ENCODE measurements around the gene SOCS1. TPM values are rescaled to one million over a fixed set of nuclear protein-coding genes. Genes with fewer than 3 reads are reported as not detected.

SOCS1 gene
- total RNA-seq, 2 experiments from 2014 or later = 23.4 to 47.1 TPM

DNA sequence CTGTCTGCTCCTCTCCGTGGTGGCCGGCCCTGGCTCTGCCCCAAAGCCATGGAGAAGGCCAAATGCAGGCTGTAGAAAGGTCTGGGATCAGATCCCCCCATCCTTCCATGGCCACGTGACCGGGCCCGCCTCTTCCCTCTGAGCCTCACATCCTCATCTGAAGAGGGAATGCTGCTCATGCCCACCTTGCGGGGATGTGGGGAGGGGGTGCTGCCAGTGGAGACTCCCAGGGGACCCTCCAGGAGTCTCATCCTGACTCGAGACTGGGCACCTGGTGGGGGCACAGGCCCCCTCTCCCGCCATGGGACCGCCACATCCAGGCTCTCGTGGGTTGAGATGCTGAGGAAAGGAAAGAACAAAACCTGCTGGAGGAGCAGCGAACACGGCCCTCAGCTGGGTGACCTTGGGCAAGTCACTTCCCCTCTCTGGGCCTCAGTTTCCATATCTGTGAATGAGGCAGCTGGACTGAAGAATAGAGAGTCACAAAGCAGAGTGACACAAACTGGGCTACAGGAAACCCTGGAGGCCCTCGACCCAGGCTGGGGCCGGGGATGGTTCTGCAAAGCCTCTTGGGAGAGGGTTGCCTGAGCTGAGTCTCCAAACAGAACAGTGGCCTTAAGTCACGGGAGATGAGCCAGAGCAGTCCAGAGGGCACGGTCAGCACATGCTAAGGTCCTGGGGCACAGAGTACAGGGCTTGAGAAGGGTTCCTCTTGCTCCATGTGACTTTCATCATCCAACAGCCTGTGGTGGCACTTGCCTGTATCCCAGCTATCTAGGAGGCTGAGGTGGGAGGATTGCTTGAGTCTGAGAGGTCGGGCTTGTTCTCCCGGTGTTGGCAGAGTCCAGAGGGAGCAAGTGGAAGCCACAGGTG lies 30.1 kb downstream of the SOCS1 start:
- Histone ChIP-seq H3K4me2 (ENCODE audit: low read length) (peak overlapping the region; percentile 84), H3K9me2 (ENCODE audit: insufficient read depth, low read length) (no peaks in the 10 kb centered on the region), H3K4me1 (ENCODE audit: insufficient read depth, low read length, poor library complexity, severe bottlenecking) (peaks cover 27% of the 10 kb centered on the region), H3K4me3 (ENCODE audit: low read depth, low read length, poor library complexity, severe bottlenecking) (peak overlapping the region; percentile 45), H3K79me2 (ENCODE audit: insufficient read depth, low read depth, low read length) (no peaks in the 10 kb centered on the region), H3K36me3 (ENCODE audit: insufficient read depth, low read length) (no peaks in the 10 kb centered on the region), H3K27ac (ENCODE audit: low read depth, low read length, poor library complexity, severe bottlenecking) (peak overlapping the region; percentile 46), H2AFZ (ENCODE audit: low read length) (peak overlapping the region; percentile 91), H4K20me1 (ENCODE audit: insufficient read depth, low read length) (no peaks in the 10 kb centered on the region), H3K9me3 (ENCODE audit: low read length) (no peaks in the 10 kb centered on the region)
- ChIA-PET CTCF (ENCODE audit: unreplicated experiment) (interaction anchor here (1.2 to 2.4 kb wide), 2 partner anchors 7 to 30 kb away, joined by 5 to 11 read pairs; partner anchors contain the start of gene SOCS1), POLR2A (interaction anchor here (0.6 to 1.7 kb wide), 4 partner anchors 30 to 198 kb away, joined by 3 to 8 read pairs (median 5); partner anchors contain the start of gene SOCS1)
- no TSS peak for BruUV-seq (replicated peaks)
- DNase-seq (ENCODE audit: low spot score) = no peak
- intact Hi-C loops (cut with micrococcal nuclease; ENCODE audit: unreplicated experiment) = loop anchor here (2.0 kb wide), 1 partner anchor 71 kb away; no protein-coding TSS in a partner anchor
- TF ChIP-seq EZH2phosphoT487 (IDR thresholded peaks at IDR 0.05; ENCODE audit: borderline replicate concordance, low read depth, low read length) = no peak
- TF ChIP-seq, protein P1, sequence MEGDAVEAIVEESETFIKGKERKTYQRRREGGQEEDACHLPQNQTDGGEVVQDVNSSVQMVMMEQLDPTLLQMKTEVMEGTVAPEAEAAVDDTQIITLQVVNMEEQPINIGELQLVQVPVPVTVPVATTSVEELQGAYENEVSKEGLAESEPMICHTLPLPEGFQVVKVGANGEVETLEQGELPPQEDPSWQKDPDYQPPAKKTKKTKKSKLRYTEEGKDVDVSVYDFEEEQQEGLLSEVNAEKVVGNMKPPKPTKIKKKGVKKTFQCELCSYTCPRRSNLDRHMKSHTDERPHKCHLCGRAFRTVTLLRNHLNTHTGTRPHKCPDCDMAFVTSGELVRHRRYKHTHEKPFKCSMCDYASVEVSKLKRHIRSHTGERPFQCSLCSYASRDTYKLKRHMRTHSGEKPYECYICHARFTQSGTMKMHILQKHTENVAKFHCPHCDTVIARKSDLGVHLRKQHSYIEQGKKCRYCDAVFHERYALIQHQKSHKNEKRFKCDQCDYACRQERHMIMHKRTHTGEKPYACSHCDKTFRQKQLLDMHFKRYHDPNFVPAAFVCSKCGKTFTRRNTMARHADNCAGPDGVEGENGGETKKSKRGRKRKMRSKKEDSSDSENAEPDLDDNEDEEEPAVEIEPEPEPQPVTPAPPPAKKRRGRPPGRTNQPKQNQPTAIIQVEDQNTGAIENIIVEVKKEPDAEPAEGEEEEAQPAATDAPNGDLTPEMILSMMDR (conservative IDR thresholded peaks at IDR 0.05; ENCODE audit: low read length) = no peak

DNA sequence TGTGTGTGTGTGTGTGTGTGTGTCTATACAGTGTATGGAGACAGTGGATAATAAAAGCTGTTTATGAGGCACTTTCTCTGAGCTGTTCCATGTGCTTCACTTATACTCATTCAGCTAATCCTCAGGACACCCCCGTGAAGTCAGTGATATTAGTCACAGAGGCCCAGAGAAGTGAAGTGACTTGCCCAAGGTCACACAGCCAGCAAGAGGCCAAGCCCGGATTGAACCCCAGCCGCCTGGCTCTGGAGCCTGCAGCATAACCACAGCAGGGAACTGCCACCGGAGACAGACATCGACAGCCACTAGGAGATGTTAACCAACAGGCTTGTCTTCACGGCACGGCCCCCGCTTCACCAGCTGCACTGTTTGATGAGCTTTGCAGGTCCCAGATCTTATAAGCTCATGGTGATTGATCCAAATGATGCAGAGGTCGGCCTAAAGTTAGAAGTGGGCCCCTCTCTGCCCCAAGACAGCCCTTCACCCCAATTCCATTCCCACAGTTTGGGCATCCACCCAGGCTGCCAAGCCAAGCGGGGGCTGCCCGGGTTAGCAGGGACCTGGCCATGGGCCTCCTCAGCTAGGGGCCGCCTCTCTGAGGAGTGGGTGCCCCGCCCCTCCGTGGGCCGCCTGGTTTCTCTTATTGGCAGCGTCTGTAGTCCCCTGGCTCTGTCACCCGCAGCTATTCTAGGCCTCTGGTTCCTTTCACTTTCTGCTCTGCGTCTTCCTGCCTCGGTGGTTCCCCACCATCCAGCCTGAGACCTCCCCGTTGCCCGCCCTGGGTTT lies 30.9 kb downstream of the SOCS1 start:
- no peaks in the 10 kb centered on the region for H3K9me2 ChIP-seq (ENCODE audit: insufficient read depth, low read length)
- ChIA-PET POLR2A (interaction anchor here (0.6 to 1.7 kb wide), 8 partner anchors 22 to 197 kb away, joined by 3 to 8 read pairs (median 3); partner anchors contain the start of gene SOCS1), CTCF (ENCODE audit: unreplicated experiment) (interaction anchor here (0.6 to 2.4 kb wide), 4 partner anchors 8 to 134 kb away, joined by 3 to 11 read pairs (median 4); partner anchors contain the start of gene SOCS1)
- BruUV-seq (replicated peaks) = no TSS peak
- H3K9me3 ChIP-seq (ENCODE audit: low read length) = no peaks in the 10 kb centered on the region
- DNase-seq (ENCODE audit: low spot score) = peak; percentile 86
- H3K4me2 ChIP-seq (ENCODE audit: low read length) = peak overlapping the region; percentile 84
- intact Hi-C loops (cut with micrococcal nuclease; ENCODE audit: unreplicated experiment) = loop anchor here (2.0 kb wide), 1 partner anchor 72 kb away; no protein-coding TSS in a partner anchor
- peak overlapping the region; percentile 45 for H3K4me3 ChIP-seq (ENCODE audit: low read depth, low read length, poor library complexity, severe bottlenecking)
- H3K36me3 ChIP-seq (ENCODE audit: insufficient read depth, low read length) = no peaks in the 10 kb centered on the region
- H4K20me1 ChIP-seq (ENCODE audit: insufficient read depth, low read length) = no peaks in the 10 kb centered on the region
- no peaks in the 10 kb centered on the region for H3K79me2 ChIP-seq (ENCODE audit: insufficient read depth, low read depth, low read length)
- peak overlapping the region; percentile 91 for H2AFZ ChIP-seq (ENCODE audit: low read length)
- peaks cover 27% of the 10 kb centered on the region for H3K4me1 ChIP-seq (ENCODE audit: insufficient read depth, low read length, poor library complexity, severe bottlenecking)
- H3K27ac ChIP-seq (ENCODE audit: low read depth, low read length, poor library complexity, severe bottlenecking) = peak overlapping the region; percentile 46
- TF ChIP-seq, protein P1 (conservative IDR thresholded peaks at IDR 0.05; ENCODE audit: low read length) = no peak; the same call in 1 of the 2 replicates
- no peak for TF ChIP-seq EZH2phosphoT487 (IDR thresholded peaks at IDR 0.05; ENCODE audit: borderline replicate concordance, low read depth, low read length)

All from OCI-LY7 (cell line).